ENCODE measurements around the gene NDRG2.

DNA sequence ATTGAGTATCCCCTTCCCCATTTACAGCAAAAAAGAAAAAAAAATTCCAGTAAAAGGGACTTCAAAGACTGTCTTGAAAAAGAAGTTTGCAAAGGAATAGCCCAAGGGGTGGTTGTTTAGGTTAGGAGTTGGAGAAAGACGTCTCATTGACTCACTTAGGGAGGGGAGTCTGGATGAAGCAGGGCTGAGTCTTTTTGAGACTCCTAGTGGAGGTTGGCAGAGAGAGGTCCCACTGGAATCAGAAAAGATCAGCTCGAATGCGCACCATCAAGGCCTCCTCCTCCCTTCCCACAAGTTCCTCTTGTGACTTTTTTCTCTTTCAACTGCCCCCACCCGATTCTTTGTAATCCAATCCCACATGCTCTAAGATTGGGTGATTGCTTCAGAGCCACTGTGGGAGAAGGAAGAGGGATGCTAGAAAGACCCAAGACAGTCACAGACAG is 47.2 kb upstream of the NDRG2 start:
- TF ChIP-seq TCF7L2 (IDR thresholded peaks at IDR 0.05; ENCODE audit: borderline replicate concordance, extremely low read depth, insufficient read depth, insufficient read length) (no peak), POLR2AphosphoS5 (IDR thresholded peaks at IDR 0.05; ENCODE audit: low read depth, low read length) (no peak), ZNF274 (IDR thresholded peaks at IDR 0.05; ENCODE audit: low read depth, low read length) (no peak), POLR2A (IDR thresholded peaks at IDR 0.05; ENCODE audit: borderline replicate concordance, extremely low read depth, insufficient read depth, insufficient read length) (no peak), SIN3A (IDR thresholded peaks at IDR 0.05; ENCODE audit: low read depth) (no peak), FOSL1 (IDR thresholded peaks at IDR 0.05; ENCODE audit: low read depth) (no peak)
- TF ChIP-seq, protein P1, sequence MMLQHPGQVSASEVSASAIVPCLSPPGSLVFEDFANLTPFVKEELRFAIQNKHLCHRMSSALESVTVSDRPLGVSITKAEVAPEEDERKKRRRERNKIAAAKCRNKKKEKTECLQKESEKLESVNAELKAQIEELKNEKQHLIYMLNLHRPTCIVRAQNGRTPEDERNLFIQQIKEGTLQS (IDR thresholded peaks at IDR 0.05), result no peak
- TF ChIP-seq, protein P2, sequence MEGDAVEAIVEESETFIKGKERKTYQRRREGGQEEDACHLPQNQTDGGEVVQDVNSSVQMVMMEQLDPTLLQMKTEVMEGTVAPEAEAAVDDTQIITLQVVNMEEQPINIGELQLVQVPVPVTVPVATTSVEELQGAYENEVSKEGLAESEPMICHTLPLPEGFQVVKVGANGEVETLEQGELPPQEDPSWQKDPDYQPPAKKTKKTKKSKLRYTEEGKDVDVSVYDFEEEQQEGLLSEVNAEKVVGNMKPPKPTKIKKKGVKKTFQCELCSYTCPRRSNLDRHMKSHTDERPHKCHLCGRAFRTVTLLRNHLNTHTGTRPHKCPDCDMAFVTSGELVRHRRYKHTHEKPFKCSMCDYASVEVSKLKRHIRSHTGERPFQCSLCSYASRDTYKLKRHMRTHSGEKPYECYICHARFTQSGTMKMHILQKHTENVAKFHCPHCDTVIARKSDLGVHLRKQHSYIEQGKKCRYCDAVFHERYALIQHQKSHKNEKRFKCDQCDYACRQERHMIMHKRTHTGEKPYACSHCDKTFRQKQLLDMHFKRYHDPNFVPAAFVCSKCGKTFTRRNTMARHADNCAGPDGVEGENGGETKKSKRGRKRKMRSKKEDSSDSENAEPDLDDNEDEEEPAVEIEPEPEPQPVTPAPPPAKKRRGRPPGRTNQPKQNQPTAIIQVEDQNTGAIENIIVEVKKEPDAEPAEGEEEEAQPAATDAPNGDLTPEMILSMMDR (IDR thresholded peaks at IDR 0.05 in 2 of 3, conservative IDR thresholded peaks at IDR 0.05 in 1 of 3; ENCODE audit: borderline replicate concordance in 1 of 3, insufficient read depth in 1 of 3, low read depth in 2 of 3, low read length in 2 of 3), result no peak

Data from HCT116 (cell line).